GM21360 (cell line): ENCODE measurements around the gene HP.
"Not testable (repeated sequence)": the region's sequence is repeated elsewhere in the genome, so short reads cannot be mapped to it uniquely, and the experiment has no call there.

Source experiments
- ATAC-seq: cut with Tn5 transposase; IDR thresholded peaks from one replicate; pipeline ENCODE4 v1.9.1; 2021; ENCODE audit warnings: mild to moderate bottlenecking, moderate library complexity; ENCODE audit not compliant: unreplicated experiment

The HP gene

GRCh38 chr16:72043058-72043457, 11.2 kb upstream of the HP start:
- no peak for ATAC-seq

DNA sequence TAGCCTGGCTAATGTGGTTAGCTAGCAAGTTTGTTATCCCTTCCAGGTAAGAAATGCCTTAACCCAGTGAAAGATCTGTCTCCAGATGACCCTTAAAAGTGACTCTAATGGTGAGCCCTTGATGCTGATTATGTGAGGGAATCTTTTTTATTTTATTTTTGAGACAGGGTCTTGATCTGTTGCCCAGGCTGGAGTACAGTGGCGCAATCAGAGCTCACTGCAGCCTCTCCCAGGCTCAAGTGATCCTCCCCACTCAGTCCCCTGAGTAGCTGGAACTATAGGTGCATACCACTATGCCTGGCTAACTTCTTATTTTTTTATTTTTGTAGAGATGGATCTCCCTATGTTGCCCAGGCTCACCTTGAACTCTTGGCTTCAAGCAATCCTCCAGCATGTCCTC, 10.8 kb upstream of the HP start:
- ATAC-seq: no peak

DNA sequence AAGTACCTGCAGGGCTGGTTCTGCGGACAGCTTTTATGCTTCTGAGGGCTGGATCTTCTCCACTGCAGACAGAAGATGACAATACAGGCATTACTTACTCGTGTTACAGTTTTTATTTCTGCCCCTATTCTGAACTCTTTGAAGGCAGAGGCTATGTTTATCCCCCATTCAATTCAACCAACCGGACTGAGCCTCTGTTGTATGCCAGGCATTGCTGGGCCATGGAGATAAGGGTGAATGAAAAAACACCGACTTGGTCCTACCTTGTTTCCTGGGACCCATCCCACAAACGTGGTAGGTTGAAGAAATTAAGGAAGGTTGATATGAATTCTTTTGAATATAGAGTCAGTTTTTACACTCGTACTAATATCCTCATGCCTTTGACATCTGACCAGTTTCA, 10.0 kb upstream of the HP start:
- ATAC-seq: no peak

DNA sequence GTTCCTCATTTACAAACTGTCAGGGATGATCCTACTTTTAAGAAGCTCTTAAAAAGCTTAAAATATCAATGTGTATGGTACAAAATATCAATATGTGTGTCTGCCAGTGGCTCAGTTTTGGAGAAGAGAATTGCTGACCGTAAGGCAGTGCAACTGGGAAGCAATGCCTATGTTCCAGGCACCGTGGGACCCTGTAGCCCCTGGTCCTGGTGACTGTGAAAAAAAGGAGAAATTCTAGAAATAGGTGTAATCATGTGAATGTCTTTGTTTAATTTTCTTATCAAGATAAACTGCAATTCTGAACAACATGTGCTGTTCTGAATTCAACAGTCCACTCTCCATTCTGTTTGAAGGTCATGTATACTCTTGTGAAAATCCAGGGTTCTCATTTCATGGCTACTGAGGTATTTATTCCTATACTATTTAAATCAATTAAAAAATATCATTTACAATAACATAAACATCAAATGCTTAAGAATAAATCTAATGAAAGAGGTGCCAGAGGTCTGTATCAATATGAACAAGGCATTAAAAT, 9.4 kb upstream of the HP start:
- no peak for ATAC-seq

- no peak for ATAC-seq
These were observed 5.2 kb upstream of the HP start for GRCh38 chr16:72049110-72049509.

DNA sequence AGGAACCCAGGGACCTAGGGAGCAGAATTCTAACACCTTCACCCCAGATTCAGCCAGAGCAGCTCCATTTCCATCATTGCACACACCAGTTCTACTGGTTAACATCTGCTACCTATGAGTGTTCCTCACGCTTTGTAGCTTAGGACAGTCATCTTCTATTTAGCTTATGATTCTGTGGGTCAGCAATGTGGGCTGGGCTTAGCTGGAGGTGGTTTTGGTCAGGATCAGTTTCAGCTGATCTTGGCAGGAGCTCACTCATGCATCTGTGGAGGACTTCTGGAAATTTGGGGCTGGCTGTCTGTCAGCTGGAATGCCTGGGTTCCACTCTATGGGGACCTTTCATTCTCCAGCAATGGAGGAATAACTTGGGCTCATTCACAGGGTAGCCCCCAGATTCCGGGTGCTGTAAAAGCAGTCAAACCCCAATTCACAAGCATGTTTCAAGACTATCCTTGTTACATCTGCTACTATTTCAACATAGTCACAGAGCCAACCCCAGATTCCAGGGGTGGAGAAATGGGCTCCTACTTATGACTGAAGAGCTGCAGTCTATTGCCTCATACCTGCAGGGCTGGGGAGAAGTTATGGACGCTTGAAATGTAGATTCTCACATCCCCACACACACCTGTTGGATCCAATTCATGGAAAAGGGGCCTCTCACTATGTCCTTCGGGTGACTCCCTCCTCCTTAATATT, 3.4 kb upstream of the HP start:
- no peak for ATAC-seq

DNA sequence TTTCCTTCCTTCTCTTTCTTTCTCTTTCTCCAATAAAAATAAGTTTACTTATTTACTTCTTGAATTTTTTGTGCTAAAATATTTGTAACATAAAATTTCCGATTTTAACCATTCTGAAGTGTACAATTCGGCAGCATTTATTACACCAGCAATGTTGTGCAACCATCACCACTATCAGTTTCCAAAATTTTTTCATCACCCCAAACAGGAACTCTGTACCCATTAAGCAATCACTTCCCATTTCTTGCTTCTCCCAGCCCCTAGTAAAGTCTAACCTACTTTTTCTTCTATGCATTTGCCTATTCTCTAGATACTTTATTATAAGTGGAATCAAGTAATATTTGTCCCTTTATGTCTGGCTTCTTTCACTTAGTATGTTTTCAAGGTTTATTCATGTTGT, 2.5 kb upstream of the HP start:
- ATAC-seq: no peak

DNA sequence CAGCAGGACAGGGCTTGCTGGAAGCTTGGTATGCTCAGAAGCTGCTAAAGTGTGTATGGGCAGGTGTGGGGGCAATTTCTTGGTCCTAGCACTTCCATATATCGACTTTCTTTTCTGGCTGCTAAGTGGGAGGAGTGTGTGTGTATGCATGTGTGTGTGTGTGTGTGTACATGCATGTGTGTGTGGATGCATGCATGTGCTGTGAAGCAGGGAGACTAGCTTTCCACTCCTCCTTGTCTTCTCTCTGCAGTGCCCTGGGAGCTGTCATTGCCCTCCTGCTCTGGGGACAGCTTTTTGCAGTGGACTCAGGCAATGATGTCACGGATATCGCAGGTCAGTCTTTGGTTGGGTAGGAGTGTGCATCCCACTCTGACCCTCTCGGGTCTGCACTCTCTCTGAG, 1.6 kb downstream of the HP start:
- no peak for ATAC-seq

DNA sequence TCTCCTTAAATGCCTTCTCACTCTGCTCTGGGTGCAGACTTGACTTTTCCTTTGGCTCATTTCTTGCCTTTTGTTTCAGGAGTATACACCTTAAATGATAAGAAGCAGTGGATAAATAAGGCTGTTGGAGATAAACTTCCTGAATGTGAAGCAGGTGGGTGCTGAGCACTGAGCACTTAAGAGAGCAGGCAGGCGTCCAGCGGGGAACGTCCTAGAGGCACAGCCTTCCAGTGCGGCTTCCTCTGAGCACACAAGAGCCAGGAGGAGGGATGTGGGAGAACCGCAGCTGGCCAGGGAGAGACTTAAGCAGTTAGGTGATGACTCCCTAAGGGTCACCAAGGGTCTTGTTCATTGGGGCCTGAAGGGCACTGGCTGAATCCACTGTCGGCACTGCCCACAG, 3.0 kb downstream of the HP start:
- ATAC-seq: not testable (repeated sequence)

DNA sequence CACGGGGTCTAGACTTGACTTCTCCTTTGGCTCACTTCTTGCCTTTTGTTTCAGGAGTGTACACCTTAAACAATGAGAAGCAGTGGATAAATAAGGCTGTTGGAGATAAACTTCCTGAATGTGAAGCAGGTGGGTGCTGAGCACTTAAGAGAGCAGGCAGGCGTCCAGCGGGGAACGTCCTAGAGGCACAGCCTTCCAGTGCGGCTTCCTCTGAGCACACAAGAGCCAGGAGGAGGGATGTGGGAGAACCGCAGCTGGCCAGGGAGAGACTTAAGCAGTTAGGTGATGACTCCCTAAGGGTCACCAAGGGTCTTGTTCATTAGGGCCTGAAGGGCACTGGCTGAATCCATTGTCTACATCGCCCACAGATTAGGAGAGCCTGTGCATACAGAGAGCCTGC, 4.8 kb downstream of the HP start:
- ATAC-seq: not testable (repeated sequence)

DNA sequence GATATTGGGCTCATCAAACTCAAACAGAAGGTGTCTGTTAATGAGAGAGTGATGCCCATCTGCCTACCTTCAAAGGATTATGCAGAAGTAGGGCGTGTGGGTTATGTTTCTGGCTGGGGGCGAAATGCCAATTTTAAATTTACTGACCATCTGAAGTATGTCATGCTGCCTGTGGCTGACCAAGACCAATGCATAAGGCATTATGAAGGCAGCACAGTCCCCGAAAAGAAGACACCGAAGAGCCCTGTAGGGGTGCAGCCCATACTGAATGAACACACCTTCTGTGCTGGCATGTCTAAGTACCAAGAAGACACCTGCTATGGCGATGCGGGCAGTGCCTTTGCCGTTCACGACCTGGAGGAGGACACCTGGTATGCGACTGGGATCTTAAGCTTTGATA, 6.1 kb downstream of the HP start:
- ATAC-seq: no peak

- ATAC-seq: no peak
These were observed 7.3 kb downstream of the HP start for GRCh38 chr16:72061564-72061963.

GRCh38 chr16:72064361-72064894, 10.1 kb downstream of the HP start:
- ATAC-seq: no peak

- no peak for ATAC-seq
These were observed 12.4 kb downstream of the HP start for GRCh38 chr16:72066747-72067146.

DNA sequence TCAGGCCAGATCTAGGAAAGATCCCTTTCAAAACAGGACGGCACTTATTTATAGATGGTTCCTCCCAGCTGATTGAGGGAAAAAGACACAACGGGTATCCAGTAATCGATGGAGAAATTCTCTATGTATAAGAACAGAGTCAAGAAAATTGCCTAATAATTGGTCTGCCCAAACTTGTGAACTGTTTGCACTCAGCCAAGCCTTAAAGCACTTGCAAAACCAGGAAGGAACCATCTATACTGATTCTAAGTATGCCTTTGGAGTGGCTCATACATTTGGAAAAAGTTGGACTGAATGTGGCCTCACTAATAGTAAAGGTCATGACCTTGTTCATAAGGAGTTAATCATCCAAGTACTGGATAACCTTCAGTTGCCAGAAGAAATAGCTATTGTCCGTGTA, 14.6 kb downstream of the HP start:
- no peak for ATAC-seq

GRCh38 chr16:72072514-72073342, 18.4 kb downstream of the HP start:
- ATAC-seq: no peak

GRCh38 chr16:72073560-72074230, 19.4 kb downstream of the HP start:
- ATAC-seq: no peak

DNA sequence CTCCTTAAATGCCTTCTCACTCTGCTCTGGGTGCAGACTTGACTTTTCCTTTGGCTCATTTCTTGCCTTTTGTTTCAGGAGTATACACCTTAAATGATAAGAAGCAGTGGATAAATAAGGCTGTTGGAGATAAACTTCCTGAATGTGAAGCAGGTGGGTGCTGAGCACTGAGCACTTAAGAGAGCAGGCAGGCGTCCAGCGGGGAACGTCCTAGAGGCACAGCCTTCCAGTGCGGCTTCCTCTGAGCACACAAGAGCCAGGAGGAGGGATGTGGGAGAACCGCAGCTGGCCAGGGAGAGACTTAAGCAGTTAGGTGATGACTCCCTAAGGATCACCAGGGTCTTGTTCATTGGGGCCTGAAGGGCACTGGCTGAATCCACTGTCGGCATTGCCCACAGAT, 20.8 kb downstream of the HP start:
- not testable (repeated sequence) for ATAC-seq

GRCh38 chr16:72076991-72077706, 22.8 kb downstream of the HP start:
- not testable (repeated sequence) for ATAC-seq

- no peak for ATAC-seq
These were observed 29.6 kb downstream of the HP start for GRCh38 chr16:72083778-72084404.
